ENCODE results near the gene CHL1.

CHL1 gene

DNA sequence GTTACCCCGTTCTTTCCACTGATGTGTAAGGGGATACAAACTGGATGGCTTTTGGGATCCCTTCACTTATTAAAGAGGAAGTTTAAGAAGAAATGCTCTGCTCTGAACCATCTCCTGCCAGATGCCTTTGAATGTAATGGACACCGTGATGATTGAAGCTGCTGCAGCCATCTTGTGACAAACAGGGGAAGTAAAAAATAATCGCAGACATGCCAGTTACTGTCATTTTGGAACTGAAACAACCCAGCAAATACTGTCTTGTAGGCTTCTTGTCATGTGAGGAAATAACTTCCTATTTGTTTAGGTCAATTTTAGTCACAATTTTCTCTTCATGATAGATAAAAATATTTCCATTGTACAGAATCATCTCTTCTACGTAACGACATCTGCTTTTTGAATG lies 224.0 kb downstream of the CHL1 start:
- Histone ChIP-seq H3K27me3 (ENCODE audit: control insufficient read depth, insufficient read depth, low read length) (peaks cover 65% of the 10 kb centered on the region), H3K36me3 (ENCODE audit: control insufficient read depth, insufficient read depth, low read length) (no peaks in the 10 kb centered on the region), H3K4me1 (ENCODE audit: control insufficient read depth, insufficient read depth, low read length) (no peaks in the 10 kb centered on the region), H3K4me3 (ENCODE audit: low read depth, low read length) (no peak overlapping the region), H3K9me3 (ENCODE audit: control insufficient read depth, insufficient read depth, low read length) (no peaks in the 10 kb centered on the region), H3K9ac (ENCODE audit: low read depth, low read length) (no peak overlapping the region)

- Histone ChIP-seq H3K36me3 (ENCODE audit: control insufficient read depth, insufficient read depth, low read length) (no peaks in the 10 kb centered on the region), H3K9ac (ENCODE audit: low read depth, low read length) (no peak overlapping the region), H3K27me3 (ENCODE audit: control insufficient read depth, insufficient read depth, low read length) (peaks cover 24% of the 10 kb centered on the region), H3K4me3 (ENCODE audit: low read depth, low read length) (no peak overlapping the region), H3K9me3 (ENCODE audit: control insufficient read depth, insufficient read depth, low read length) (no peaks in the 10 kb centered on the region), H3K4me1 (ENCODE audit: control insufficient read depth, insufficient read depth, low read length) (no peaks in the 10 kb centered on the region)
These were observed 228.5 kb downstream of the CHL1 start for GRCh38 chr3:425079-425478.

DNA sequence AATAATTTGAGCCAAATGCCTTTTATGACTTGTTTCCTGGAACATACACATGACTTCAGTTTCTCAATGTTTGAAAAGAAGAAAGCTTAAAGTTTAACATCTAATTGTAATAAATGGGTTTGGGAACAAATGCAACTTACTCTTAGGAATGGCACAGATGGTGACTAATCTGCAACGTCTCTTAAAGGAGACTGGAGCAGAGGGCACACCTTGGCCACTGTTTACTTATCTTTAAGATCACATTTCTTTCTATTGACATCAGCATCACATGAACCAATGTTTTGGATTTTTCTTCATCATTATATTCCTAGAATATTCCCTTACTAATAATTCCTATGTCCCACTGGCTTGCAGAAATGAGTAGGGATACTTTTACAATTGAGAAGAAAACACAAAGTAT lies 229.5 kb downstream of the CHL1 start:
- no peaks in the 10 kb centered on the region for H3K9me3 ChIP-seq (ENCODE audit: control insufficient read depth, insufficient read depth, low read length)
- H3K4me3 ChIP-seq (ENCODE audit: low read depth, low read length): no peak overlapping the region
- no peaks in the 10 kb centered on the region for H3K36me3 ChIP-seq (ENCODE audit: control insufficient read depth, insufficient read depth, low read length)
- no peak overlapping the region for H3K9ac ChIP-seq (ENCODE audit: low read depth, low read length)
- peaks cover 14% of the 10 kb centered on the region for H3K27me3 ChIP-seq (ENCODE audit: control insufficient read depth, insufficient read depth, low read length)
- no peaks in the 10 kb centered on the region for H3K4me1 ChIP-seq (ENCODE audit: control insufficient read depth, insufficient read depth, low read length)

DNA sequence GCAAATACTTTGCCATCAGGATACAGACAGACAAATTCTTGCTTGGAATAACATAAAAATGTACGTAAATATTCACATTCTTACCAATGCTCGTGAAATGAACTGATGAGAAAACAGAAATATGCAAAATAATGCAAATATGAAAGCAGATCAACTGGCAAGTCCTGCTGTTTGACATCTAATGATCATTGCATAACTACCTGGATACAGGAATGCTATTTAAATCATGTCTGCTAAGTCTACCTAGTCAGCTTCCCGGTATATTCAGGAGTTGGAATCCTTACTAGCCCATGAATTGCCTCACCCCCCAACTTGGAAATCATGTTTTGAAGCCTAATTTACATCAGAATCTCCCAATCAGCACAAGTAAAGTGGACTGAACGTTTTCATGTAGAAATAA lies 230.6 kb downstream of the CHL1 start:
- Histone ChIP-seq H3K9ac (ENCODE audit: low read depth, low read length) (no peak overlapping the region), H3K27me3 (ENCODE audit: control insufficient read depth, insufficient read depth, low read length) (peaks cover 10% of the 10 kb centered on the region), H3K9me3 (ENCODE audit: control insufficient read depth, insufficient read depth, low read length) (no peaks in the 10 kb centered on the region), H3K4me1 (ENCODE audit: control insufficient read depth, insufficient read depth, low read length) (no peaks in the 10 kb centered on the region), H3K4me3 (ENCODE audit: low read depth, low read length) (no peak overlapping the region), H3K36me3 (ENCODE audit: control insufficient read depth, insufficient read depth, low read length) (no peaks in the 10 kb centered on the region)

DNA sequence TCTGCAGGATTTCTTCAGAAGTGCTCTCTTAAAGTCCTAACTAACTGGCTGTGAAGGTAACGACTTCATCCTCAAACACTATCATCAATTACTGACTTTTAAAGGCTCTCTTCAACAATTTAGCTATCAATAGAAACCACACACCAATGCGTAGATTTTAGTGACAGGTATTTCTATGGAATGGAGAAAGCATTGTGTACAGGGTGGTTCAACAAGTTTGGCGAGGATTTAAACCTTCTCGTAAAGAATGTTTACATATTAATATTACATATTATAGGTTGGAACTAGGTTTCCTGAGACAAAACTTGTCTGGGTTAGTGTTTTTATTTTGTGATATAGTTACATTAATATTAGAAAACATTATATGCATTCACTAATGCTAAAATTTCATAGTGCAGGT lies 233.6 kb downstream of the CHL1 start:
- Histone ChIP-seq H3K4me1 (ENCODE audit: control insufficient read depth, insufficient read depth, low read length) (peaks cover 4% of the 10 kb centered on the region), H3K9me3 (ENCODE audit: control insufficient read depth, insufficient read depth, low read length) (no peaks in the 10 kb centered on the region), H3K27me3 (ENCODE audit: control insufficient read depth, insufficient read depth, low read length) (no peaks in the 10 kb centered on the region), H3K4me3 (ENCODE audit: low read depth, low read length) (no peak overlapping the region), H3K9ac (ENCODE audit: low read depth, low read length) (no peak overlapping the region), H3K36me3 (ENCODE audit: control insufficient read depth, insufficient read depth, low read length) (no peaks in the 10 kb centered on the region)

DNA sequence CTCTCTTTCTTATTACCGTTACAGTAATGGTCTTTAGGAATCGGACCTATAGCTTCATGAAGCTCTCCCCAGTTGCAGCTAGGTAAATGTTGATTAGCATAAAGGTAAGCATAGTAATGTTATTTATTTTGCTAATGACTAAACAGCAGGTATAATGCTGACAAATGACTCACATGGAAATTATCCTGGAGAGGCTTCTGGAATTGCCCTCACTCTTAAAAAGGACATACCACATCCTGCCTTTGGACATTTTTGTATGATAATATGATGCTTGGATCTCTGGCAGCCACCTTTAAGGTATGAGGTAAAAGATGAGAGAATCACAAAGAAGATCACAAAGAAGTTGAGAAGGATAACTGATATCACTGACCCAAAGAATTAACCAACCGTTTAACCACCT lies 238.6 kb downstream of the CHL1 start:
- Histone ChIP-seq H3K9ac (ENCODE audit: low read depth, low read length) (no peak overlapping the region), H3K4me3 (ENCODE audit: low read depth, low read length) (no peak overlapping the region), H3K4me1 (ENCODE audit: control insufficient read depth, insufficient read depth, low read length) (peaks cover 4% of the 10 kb centered on the region), H3K9me3 (ENCODE audit: control insufficient read depth, insufficient read depth, low read length) (no peaks in the 10 kb centered on the region), H3K27me3 (ENCODE audit: control insufficient read depth, insufficient read depth, low read length) (peaks cover 7% of the 10 kb centered on the region), H3K36me3 (ENCODE audit: control insufficient read depth, insufficient read depth, low read length) (no peaks in the 10 kb centered on the region)

DNA sequence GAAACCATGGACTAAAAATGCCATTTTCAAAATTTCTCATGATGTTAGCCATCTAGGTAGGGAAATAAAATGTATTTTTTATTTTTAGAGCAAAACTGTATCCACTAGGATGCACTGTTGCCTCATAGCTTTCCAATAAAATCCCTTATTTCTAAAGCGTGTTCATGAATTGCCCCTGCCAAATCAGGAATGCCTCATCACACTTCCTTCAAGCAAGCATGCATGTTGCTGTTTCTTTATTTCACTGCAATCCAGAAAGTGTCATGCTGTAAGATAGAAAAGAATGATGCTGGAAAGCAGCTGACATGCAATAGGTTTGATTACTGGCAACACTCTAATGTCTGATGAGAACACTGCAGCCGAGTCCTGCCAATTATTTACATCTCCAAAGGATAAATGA lies 239.5 kb downstream of the CHL1 start:
- no peak overlapping the region for H3K9ac ChIP-seq (ENCODE audit: low read depth, low read length)
- H3K27me3 ChIP-seq (ENCODE audit: control insufficient read depth, insufficient read depth, low read length): peaks cover 7% of the 10 kb centered on the region
- H3K4me3 ChIP-seq (ENCODE audit: low read depth, low read length): no peak overlapping the region
- peaks cover 4% of the 10 kb centered on the region for H3K4me1 ChIP-seq (ENCODE audit: control insufficient read depth, insufficient read depth, low read length)
- no peaks in the 10 kb centered on the region for H3K9me3 ChIP-seq (ENCODE audit: control insufficient read depth, insufficient read depth, low read length)
- H3K36me3 ChIP-seq (ENCODE audit: control insufficient read depth, insufficient read depth, low read length): no peaks in the 10 kb centered on the region

DNA sequence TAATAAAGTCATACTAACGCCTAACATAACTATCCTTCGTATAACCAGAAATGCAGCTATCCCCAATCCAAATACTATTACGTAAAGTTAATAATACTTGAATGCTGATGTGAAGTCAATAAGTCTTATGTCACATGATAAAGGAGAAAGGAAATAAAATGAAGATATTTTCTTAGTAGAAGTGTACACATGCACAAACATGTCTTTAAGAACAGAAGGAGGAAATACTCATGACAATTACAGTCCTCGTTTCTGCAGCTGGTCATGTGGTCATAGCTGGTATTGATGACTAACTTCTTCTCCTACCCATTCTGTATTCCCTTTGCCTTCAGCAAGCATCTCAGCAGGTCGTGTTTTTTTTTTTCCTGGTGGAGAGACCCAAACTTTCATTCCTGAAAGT lies 244.3 kb downstream of the CHL1 start:
- Histone ChIP-seq H3K4me1 (ENCODE audit: control insufficient read depth, insufficient read depth, low read length) (no peaks in the 10 kb centered on the region), H3K36me3 (ENCODE audit: control insufficient read depth, insufficient read depth, low read length) (no peaks in the 10 kb centered on the region), H3K9me3 (ENCODE audit: control insufficient read depth, insufficient read depth, low read length) (no peaks in the 10 kb centered on the region), H3K4me3 (ENCODE audit: low read depth, low read length) (no peak overlapping the region), H3K27me3 (ENCODE audit: control insufficient read depth, insufficient read depth, low read length) (peaks cover 7% of the 10 kb centered on the region), H3K9ac (ENCODE audit: low read depth, low read length) (no peak overlapping the region)

- H3K4me1 ChIP-seq (ENCODE audit: control insufficient read depth, insufficient read depth, low read length): peaks cover 2% of the 10 kb centered on the region
- H3K36me3 ChIP-seq (ENCODE audit: control insufficient read depth, insufficient read depth, low read length): no peaks in the 10 kb centered on the region
- no peak overlapping the region for H3K9ac ChIP-seq (ENCODE audit: low read depth, low read length)
- no peaks in the 10 kb centered on the region for H3K9me3 ChIP-seq (ENCODE audit: control insufficient read depth, insufficient read depth, low read length)
- H3K4me3 ChIP-seq (ENCODE audit: low read depth, low read length): no peak overlapping the region
- no peaks in the 10 kb centered on the region for H3K27me3 ChIP-seq (ENCODE audit: control insufficient read depth, insufficient read depth, low read length)
These were observed 249.4 kb downstream of the CHL1 start for GRCh38 chr3:445960-446359.

DNA sequence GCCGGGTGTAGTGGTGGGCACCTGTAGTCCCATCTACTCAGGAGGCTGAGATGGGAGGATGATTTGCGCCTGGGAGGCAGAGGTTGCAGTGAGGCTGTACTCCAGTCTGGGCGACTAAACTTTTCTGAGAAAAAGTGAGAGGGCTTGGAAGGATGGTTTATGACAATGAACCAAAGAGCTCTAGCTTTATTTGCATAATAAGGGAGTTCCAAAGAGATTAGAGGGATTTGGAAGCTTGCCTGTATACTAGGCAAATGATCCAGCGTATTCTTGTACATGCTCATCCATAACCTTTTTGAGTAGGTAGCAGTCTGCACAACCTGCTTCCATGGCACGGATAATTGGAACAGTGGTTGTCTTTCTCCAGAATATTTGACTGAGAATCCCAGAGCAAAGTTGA lies 251.1 kb downstream of the CHL1 start:
- no peak overlapping the region for H3K4me3 ChIP-seq (ENCODE audit: low read depth, low read length)
- H3K27me3 ChIP-seq (ENCODE audit: control insufficient read depth, insufficient read depth, low read length): no peaks in the 10 kb centered on the region
- no peaks in the 10 kb centered on the region for H3K36me3 ChIP-seq (ENCODE audit: control insufficient read depth, insufficient read depth, low read length)
- H3K4me1 ChIP-seq (ENCODE audit: control insufficient read depth, insufficient read depth, low read length): peaks cover 4% of the 10 kb centered on the region
- H3K9me3 ChIP-seq (ENCODE audit: control insufficient read depth, insufficient read depth, low read length): no peaks in the 10 kb centered on the region
- H3K9ac ChIP-seq (ENCODE audit: low read depth, low read length): no peak overlapping the region

GRCh38 chr3:449711-450110 lies 253.1 kb downstream of the CHL1 start:
- no peak overlapping the region for H3K4me3 ChIP-seq (ENCODE audit: low read depth, low read length)
- H3K9ac ChIP-seq (ENCODE audit: low read depth, low read length): no peak overlapping the region
- peaks cover 4% of the 10 kb centered on the region for H3K4me1 ChIP-seq (ENCODE audit: control insufficient read depth, insufficient read depth, low read length)
- no peaks in the 10 kb centered on the region for H3K27me3 ChIP-seq (ENCODE audit: control insufficient read depth, insufficient read depth, low read length)
- no peaks in the 10 kb centered on the region for H3K9me3 ChIP-seq (ENCODE audit: control insufficient read depth, insufficient read depth, low read length)
- no peaks in the 10 kb centered on the region for H3K36me3 ChIP-seq (ENCODE audit: control insufficient read depth, insufficient read depth, low read length)

GRCh38 chr3:452221-452620 lies 255.7 kb downstream of the CHL1 start:
- Histone ChIP-seq H3K9ac (ENCODE audit: low read depth, low read length) (no peak overlapping the region), H3K36me3 (ENCODE audit: control insufficient read depth, insufficient read depth, low read length) (no peaks in the 10 kb centered on the region), H3K9me3 (ENCODE audit: control insufficient read depth, insufficient read depth, low read length) (no peaks in the 10 kb centered on the region), H3K4me1 (ENCODE audit: control insufficient read depth, insufficient read depth, low read length) (peaks cover 4% of the 10 kb centered on the region), H3K4me3 (ENCODE audit: low read depth, low read length) (no peak overlapping the region), H3K27me3 (ENCODE audit: control insufficient read depth, insufficient read depth, low read length) (no peaks in the 10 kb centered on the region)

GRCh38 chr3:453106-453505 lies 256.5 kb downstream of the CHL1 start:
- no peaks in the 10 kb centered on the region for H3K36me3 ChIP-seq (ENCODE audit: control insufficient read depth, insufficient read depth, low read length)
- no peak overlapping the region for H3K4me3 ChIP-seq (ENCODE audit: low read depth, low read length)
- peaks cover 4% of the 10 kb centered on the region for H3K4me1 ChIP-seq (ENCODE audit: control insufficient read depth, insufficient read depth, low read length)
- H3K9me3 ChIP-seq (ENCODE audit: control insufficient read depth, insufficient read depth, low read length): no peaks in the 10 kb centered on the region
- no peak overlapping the region for H3K9ac ChIP-seq (ENCODE audit: low read depth, low read length)
- no peaks in the 10 kb centered on the region for H3K27me3 ChIP-seq (ENCODE audit: control insufficient read depth, insufficient read depth, low read length)
